GM21515 (cell line): Measurements from ENCODE around the gene NEGR1.
"Not testable (repeated sequence)": the region's sequence is repeated elsewhere in the genome, so short reads cannot be mapped to it uniquely, and the experiment has no call there.

Experiments used
- ATAC-seq: cut with Tn5 transposase; IDR thresholded peaks from one replicate; pipeline ENCODE4 v1.9.1; 2021; ENCODE audit not compliant: unreplicated experiment

NEGR1 gene

GRCh38 chr1:72282271-72283021 lies at the start of gene NEGR1:
Gene NEGR1, minus strand, starts transcription at chr1:72282539.
- peak; percentile 65 for ATAC-seq

- ATAC-seq: no peak
Measured at GRCh38 chr1:72326494-72326893, 44.2 kb upstream of the NEGR1 start.

GRCh38 chr1:72324451-72324850 lies 42.1 kb upstream of the NEGR1 start:
- no peak for ATAC-seq

DNA sequence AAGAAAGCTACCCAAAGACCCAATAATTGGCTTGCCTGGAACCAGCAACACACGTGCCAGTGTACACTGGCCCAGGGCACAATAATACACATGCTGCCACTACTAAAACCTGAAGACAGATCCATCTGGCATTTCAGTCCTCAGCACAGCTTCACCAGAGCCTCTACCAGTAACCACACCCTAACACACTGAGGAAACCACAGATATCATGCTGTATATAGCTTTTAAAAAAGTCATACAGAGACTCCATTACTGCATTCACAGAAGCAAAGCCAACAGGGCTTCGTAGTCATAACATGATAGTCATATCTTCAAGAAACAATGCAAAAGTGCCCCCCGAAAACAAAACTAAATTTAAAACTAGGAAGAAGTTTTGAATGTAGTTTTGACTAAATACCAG lies 40.6 kb upstream of the NEGR1 start:
- ATAC-seq: no peak

DNA sequence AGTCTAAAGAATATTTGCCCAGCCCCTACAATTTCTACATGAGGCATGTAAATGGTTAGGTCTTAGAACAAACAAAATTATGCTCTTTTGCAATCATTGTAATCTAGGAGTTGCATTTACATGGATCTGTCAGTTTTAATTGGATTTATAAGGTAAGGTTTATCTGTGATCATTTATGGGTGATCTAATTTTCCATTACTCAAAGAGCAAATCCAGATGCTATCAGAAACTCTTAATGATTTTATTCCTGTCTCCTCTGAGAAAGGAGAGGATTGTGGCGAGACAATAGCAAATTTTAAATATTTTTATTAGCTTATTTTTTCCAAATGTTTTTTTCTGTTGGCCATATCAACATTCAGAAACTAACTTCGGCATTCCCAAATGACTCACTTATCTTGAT lies 14.2 kb upstream of the NEGR1 start:
- no peak for ATAC-seq

- no peak for ATAC-seq
Measured at GRCh38 chr1:72288886-72289285, 6.5 kb upstream of the NEGR1 start.

- ATAC-seq: no peak
Measured at GRCh38 chr1:72286401-72286800, 4.1 kb upstream of the NEGR1 start.

DNA sequence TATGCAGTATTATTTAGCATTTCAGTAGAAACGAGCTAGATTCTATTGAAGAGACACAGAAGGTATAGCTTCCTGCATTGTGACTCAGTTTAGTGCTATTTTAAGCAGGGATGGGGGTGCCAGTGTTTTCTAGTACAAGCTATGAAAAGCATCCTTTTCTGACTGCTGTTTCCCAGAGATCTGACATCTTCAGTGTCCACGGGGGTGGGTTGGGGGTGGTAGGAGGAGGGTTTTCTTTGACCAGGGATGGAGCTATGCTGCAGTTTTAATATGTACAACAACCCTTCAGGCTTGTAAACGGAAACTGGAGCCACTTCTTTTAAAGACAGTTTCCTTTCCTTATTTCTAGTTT lies 2.7 kb upstream of the NEGR1 start:
- no peak for ATAC-seq

GRCh38 chr1:72284348-72285073 lies 2.2 kb upstream of the NEGR1 start:
- ATAC-seq: peak; percentile 74

GRCh38 chr1:72284084-72284347 lies 1.7 kb upstream of the NEGR1 start:
- no peak for ATAC-seq

- no peak for ATAC-seq
Measured at GRCh38 chr1:72283307-72284083, 1.2 kb upstream of the NEGR1 start.

DNA sequence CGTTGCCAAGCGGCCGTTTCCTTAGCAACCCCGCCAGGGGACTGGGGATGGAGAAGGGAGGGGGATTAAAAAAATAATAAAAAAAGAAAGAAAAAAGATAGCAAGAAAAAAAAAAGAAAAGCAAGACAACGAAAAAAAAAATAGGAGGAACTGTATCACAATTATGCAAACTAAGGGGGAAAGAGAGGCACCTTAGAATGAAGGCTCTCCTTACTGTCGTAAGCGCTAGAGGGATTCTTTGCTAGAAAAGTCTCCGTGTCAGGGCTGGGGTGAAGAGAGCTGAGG lies 625 bp upstream of the NEGR1 start:
- ATAC-seq: no peak

GRCh38 chr1:72281637-72282270 lies 585 bp downstream of the NEGR1 start:
- no peak for ATAC-seq

DNA sequence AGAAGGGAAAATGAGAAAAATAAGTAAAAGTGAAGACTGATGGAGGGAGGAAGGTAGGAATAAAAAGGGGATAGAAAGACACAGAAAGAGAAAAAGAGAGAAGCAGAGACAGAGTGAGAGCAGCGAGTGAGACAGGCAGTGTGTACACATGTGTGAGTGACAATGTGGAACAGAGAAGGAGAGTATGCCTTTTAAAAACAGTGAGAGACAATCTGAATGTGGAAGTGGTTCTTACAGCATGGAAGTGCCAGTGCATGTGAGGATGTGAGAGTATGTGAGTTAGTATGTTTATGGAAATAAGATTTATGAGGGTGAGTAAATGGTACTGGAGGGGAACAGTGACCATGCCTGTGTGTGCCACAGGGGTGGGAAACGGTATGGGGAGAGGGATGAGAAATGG lies 1.2 kb downstream of the NEGR1 start:
- no peak for ATAC-seq

DNA sequence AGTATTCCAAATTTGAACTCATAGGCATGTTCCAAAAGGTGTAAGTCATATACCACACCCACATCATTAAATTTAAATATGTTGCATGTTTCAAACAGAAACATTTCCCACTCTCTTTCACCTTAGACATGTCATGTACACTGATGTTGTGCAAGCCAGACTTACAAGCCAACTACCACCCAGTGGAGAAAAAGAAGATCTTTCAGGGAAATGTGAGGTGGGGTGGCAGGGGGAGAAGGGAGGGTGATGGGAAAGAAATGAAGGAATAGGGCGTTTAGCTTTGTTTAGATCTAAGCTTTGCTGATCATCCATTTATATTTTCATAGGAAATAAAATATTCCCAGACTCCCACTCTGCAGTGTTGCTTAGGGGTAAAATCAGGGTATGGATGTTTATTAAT lies 1.6 kb downstream of the NEGR1 start:
- ATAC-seq: no peak

DNA sequence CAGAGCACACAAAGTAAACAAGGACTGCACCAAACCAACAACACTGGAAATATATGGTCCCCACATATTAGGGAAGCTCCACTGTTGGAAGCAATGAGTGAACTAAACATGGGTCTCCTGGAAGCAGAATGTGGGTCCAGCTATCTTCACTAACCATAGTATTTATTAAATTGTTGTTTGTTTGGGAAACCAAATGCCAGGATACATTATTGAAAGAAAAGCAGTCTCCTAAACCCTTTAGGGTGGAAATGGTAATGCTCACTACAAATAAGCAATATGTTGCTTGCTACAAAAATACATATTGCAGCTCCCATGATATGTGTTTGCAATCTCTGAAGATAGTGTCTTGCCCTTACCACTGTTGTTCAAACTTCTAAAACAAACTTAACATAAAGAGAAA lies 2.2 kb downstream of the NEGR1 start:
- no peak for ATAC-seq

- ATAC-seq: no peak
Measured at GRCh38 chr1:72278461-72278860, 3.9 kb downstream of the NEGR1 start.

DNA sequence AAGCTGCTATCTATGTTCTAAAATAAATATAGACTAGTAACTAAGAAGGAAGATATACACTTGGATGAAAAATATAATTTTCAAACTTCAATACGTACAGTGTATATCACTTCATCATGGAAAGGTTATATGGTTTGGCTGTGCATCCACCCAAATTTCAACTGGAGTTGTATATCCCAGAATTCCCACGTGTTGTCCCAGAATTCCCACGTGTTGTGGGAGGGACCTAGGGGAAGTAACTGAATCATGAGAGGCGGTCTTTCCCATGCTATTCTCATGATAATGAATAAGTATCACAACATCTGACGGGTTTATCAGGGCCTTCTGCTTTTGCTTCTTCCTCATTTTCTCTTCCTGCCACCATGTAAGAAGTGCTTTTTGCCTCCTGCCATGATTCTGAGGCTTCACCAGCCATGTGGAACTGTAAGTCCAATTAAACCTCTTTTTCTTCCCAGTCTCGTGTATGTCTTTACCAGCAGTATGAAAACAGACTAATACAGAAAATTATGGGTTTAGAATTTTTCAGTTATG lies 10.7 kb downstream of the NEGR1 start:
- ATAC-seq: no peak

DNA sequence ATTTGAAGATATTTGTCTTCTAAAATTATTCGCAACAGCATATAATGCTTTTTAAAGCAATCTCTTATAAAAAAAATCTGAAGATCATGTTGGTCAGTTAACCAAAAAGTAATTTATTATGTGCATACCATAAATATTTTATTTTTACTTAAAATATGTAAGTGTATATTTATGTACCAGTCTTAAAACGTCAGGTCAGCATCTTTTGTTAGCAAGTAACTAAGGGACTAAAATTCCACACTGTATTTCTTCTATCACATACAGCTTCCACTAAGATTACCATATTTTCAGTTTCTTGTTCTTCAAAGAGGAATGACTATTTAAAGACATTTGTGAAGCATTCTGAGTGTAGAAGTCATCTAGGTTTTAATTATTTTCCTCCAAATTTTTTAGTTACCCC lies 19.6 kb downstream of the NEGR1 start:
- ATAC-seq: no peak

DNA sequence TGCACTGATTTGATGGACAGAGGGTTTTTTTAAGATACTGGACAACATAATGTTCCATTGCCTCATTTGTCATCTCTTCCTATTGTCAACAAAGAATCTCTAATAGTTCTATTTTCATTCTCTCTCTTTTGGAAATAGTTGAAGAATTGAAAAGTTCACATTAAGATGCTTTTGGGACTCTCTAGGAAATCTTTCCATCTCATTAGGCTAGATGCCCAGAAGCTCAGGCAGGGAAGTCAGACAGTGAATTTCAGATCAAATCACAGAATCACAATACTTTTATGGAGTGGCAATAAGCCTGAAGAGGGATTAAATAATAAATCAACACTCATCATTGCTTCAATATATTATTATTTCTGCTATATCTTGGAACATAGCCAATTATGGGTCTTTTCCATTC lies 29.2 kb downstream of the NEGR1 start:
- ATAC-seq: no peak

GRCh38 chr1:72241397-72241796 lies 40.9 kb downstream of the NEGR1 start:
- ATAC-seq: no peak

DNA sequence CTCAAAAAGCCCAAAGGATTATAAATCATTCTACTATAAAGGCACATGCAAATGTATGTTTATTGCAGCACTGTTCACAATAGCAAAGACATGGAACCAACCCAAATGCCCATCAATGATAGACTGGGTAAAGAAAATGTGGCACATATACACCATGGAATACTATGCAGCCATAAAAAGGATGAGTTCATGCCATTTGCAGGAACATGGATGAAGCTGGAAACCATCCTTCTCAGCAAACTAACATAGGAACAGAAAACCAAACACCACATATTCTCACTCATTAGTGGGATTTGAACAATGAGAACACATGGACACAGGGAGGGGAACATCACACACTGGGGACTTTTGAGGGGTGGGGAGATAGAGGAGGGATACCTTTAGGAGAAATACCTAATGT lies 46.4 kb downstream of the NEGR1 start:
- ATAC-seq: not testable (repeated sequence)
